ENCODE measurements around the gene WDR37.

GRCh38 chr10:1180071-1180730 lies 124.0 kb downstream of the WDR37 start:
- TF ChIP-seq CTCF (optimal IDR thresholded peaks at IDR 0.05 in 1 of 3, IDR thresholded peaks at IDR 0.05 in 1 of 3, conservative IDR thresholded peaks at IDR 0.05 in 1 of 3; ENCODE audit: extremely low read depth in 1 of 3, insufficient read depth in 2 of 3, low read length in 3 of 3) (no peak), EZH2 (IDR thresholded peaks at IDR 0.05; ENCODE audit: low read length) (no peak)
